ENCODE results near the gene ACOT7. TPM values are rescaled to one million over a fixed set of nuclear protein-coding genes. Genes with fewer than 3 reads are reported as not detected.

Gene ACOT7
- total RNA-seq, 3 donors from 2014 or later: 9.4 to 12.8 (median 11.5) TPM

- intact Hi-C loops (cut with DNase I; ENCODE audit: low total_unique reads): no loop called here
- Histone ChIP-seq H3K4me3 (no peak overlapping the region), H3K27ac (no peak overlapping the region), H3K27me3 (no peaks in the 10 kb centered on the region), H3K4me1 (no peaks in the 10 kb centered on the region), H3K36me3 (no peaks in the 10 kb centered on the region), H3K9me3 (no peaks in the 10 kb centered on the region)
- DNase-seq (ENCODE audit: low spot score in 2 of 2): no peak
- TF ChIP-seq, protein P1, sequence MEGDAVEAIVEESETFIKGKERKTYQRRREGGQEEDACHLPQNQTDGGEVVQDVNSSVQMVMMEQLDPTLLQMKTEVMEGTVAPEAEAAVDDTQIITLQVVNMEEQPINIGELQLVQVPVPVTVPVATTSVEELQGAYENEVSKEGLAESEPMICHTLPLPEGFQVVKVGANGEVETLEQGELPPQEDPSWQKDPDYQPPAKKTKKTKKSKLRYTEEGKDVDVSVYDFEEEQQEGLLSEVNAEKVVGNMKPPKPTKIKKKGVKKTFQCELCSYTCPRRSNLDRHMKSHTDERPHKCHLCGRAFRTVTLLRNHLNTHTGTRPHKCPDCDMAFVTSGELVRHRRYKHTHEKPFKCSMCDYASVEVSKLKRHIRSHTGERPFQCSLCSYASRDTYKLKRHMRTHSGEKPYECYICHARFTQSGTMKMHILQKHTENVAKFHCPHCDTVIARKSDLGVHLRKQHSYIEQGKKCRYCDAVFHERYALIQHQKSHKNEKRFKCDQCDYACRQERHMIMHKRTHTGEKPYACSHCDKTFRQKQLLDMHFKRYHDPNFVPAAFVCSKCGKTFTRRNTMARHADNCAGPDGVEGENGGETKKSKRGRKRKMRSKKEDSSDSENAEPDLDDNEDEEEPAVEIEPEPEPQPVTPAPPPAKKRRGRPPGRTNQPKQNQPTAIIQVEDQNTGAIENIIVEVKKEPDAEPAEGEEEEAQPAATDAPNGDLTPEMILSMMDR (IDR thresholded peaks at IDR 0.05): no peak
- TF ChIP-seq POLR2A (IDR thresholded peaks at IDR 0.05): no peak
- no peak for TF ChIP-seq POLR2AphosphoS5 (IDR thresholded peaks at IDR 0.05)
Observed at GRCh38 chr1:6329396-6329795, 64.2 kb downstream of the ACOT7 start.

GRCh38 chr1:6328696-6329095 lies 64.9 kb downstream of the ACOT7 start:
- DNase-seq (ENCODE audit: low spot score in 2 of 2): no peak
- no peaks in the 10 kb centered on the region for H3K4me1 ChIP-seq
- intact Hi-C loops (cut with DNase I; ENCODE audit: low total_unique reads): no loop called here
- TF ChIP-seq, protein P1 (IDR thresholded peaks at IDR 0.05): no peak
- TF ChIP-seq POLR2A (IDR thresholded peaks at IDR 0.05) (no peak), POLR2AphosphoS5 (IDR thresholded peaks at IDR 0.05) (no peak)
- no peak overlapping the region for H3K27ac ChIP-seq
- H3K4me3 ChIP-seq: no peak overlapping the region
- H3K9me3 ChIP-seq: no peaks in the 10 kb centered on the region
- H3K36me3 ChIP-seq: no peaks in the 10 kb centered on the region
- H3K27me3 ChIP-seq: no peaks in the 10 kb centered on the region

DNA sequence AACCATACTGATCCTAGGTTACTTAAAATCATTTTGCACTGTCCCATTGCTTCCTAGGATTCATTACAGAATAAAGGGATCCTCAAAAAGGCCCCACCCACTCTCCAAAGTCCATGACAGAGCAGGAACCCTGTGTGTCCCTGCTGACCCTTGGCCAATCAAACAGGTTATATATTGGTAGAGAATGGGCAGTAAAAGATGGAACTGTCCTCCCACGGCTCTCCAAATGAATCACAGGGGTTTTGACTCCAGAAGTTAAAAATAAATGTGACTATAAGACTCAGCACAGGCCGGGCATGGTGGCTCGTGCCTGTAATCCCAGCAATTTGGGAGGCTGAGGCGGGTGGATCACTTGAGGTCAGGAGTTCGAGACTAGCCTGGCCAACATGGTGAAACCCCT lies 65.5 kb downstream of the ACOT7 start:
- H3K9me3 ChIP-seq: no peaks in the 10 kb centered on the region
- TF ChIP-seq POLR2AphosphoS5 (IDR thresholded peaks at IDR 0.05) (no peak), POLR2A (IDR thresholded peaks at IDR 0.05) (no peak)
- TF ChIP-seq, protein P1 (IDR thresholded peaks at IDR 0.05): no peak
- no peak for DNase-seq (ENCODE audit: low spot score in 2 of 2)

GRCh38 chr1:6325482-6325881 lies 68.1 kb downstream of the ACOT7 start:
- no peaks in the 10 kb centered on the region for H3K27me3 ChIP-seq
- H3K27ac ChIP-seq: no peak overlapping the region
- intact Hi-C loops (cut with DNase I; ENCODE audit: low total_unique reads): no loop called here
- no peaks in the 10 kb centered on the region for H3K9me3 ChIP-seq
- no peaks in the 10 kb centered on the region for H3K4me1 ChIP-seq
- no peak overlapping the region for H3K4me3 ChIP-seq
- no peak for DNase-seq (ENCODE audit: low spot score in 2 of 2)
- H3K36me3 ChIP-seq: no peaks in the 10 kb centered on the region
- TF ChIP-seq POLR2A (IDR thresholded peaks at IDR 0.05): no peak
- TF ChIP-seq POLR2AphosphoS5 (IDR thresholded peaks at IDR 0.05): no peak
- TF ChIP-seq, protein P1 (IDR thresholded peaks at IDR 0.05): no peak

More for the DNA sequence above, 65.5 kb downstream of the ACOT7 start:
- Histone ChIP-seq H3K4me1 (no peaks in the 10 kb centered on the region), H3K27ac (no peak overlapping the region), H3K36me3 (no peaks in the 10 kb centered on the region), H3K4me3 (no peak overlapping the region), H3K27me3 (no peaks in the 10 kb centered on the region)
- intact Hi-C loops (cut with DNase I; ENCODE audit: low total_unique reads): no loop called here

DNA sequence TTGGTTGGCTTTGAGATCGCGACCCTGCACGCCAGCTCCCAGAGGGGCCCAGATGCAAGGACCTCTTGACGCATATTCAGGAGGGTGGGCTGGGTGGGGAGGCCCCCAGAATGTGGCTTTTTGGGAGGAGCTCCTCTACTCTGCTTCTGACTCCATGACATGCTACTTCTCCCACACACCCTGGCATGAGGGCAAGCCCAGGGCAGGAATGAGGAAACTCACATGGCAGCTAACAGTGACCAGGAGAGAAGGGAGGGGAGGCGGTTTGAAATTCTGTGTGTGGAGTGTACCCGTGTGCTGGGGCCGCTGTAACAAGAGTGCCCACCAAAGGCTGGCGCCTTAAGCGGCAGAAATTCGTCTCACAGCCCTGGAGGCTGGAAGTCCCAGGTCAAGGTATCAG lies 71.4 kb downstream of the ACOT7 start:
- no peaks in the 10 kb centered on the region for H3K27me3 ChIP-seq
- H3K9me3 ChIP-seq: no peaks in the 10 kb centered on the region
- no peak overlapping the region for H3K27ac ChIP-seq
- no peaks in the 10 kb centered on the region for H3K4me1 ChIP-seq
- intact Hi-C loops (cut with DNase I; ENCODE audit: low total_unique reads): no loop called here
- H3K36me3 ChIP-seq: no peaks in the 10 kb centered on the region
- H3K4me3 ChIP-seq: no peak overlapping the region
- TF ChIP-seq POLR2A (IDR thresholded peaks at IDR 0.05) (no peak), POLR2AphosphoS5 (IDR thresholded peaks at IDR 0.05) (no peak)
- TF ChIP-seq, protein P1 (IDR thresholded peaks at IDR 0.05): no peak
- no peak for DNase-seq (ENCODE audit: low spot score in 2 of 2)

All from breast epithelium (tissue), 4 donors.